Measurements from ENCODE around the gene SLC31A1.

SLC31A1 gene

GRCh38 chr9:113216406-113216805 lies 4.9 kb upstream of the SLC31A1 start:
- no peak for TF ChIP-seq PATZ1 (CRISPR knock-in tag; IDR thresholded peaks at IDR 0.05; ENCODE audit: borderline replicate concordance)
- TF ChIP-seq TSHZ2 (CRISPR knock-in tag; IDR thresholded peaks at IDR 0.05), result no peak
- ATAC-seq, result no peak

GRCh38 chr9:113219186-113219936 lies 2.0 kb upstream of the SLC31A1 start:
- ATAC-seq, result no peak
- no peak for TF ChIP-seq ZFP3 (CRISPR knock-in tag; IDR thresholded peaks at IDR 0.05)
- TF ChIP-seq CSRNP3 (CRISPR knock-in tag; IDR thresholded peaks at IDR 0.05), result no peak
- no peak for TF ChIP-seq SNAI2 (CRISPR knock-in tag; IDR thresholded peaks at IDR 0.05)
- no peak for TF ChIP-seq ISL1 (CRISPR knock-in tag; IDR thresholded peaks at IDR 0.05)
- no peak for TF ChIP-seq ESRRG (CRISPR knock-in tag; IDR thresholded peaks at IDR 0.05)
- no peak for TF ChIP-seq PPARA (CRISPR knock-in tag; IDR thresholded peaks at IDR 0.05; ENCODE audit: borderline replicate concordance)
- TF ChIP-seq ZNF8 (CRISPR knock-in tag; IDR thresholded peaks at IDR 0.05), result no peak
- no peak for TF ChIP-seq CSDC2 (CRISPR knock-in tag; IDR thresholded peaks at IDR 0.05)
- no peak for TF ChIP-seq OSR1 (CRISPR knock-in tag; IDR thresholded peaks at IDR 0.05)
- TF ChIP-seq TSHZ2 (CRISPR knock-in tag; IDR thresholded peaks at IDR 0.05), result no peak
- TF ChIP-seq TOX (CRISPR knock-in tag; IDR thresholded peaks at IDR 0.05; ENCODE audit: borderline replicate concordance), result no peak
- TF ChIP-seq ZNF70 (CRISPR knock-in tag; IDR thresholded peaks at IDR 0.05), result no peak
- TF ChIP-seq BACH2 (CRISPR knock-in tag; IDR thresholded peaks at IDR 0.05; ENCODE audit: borderline replicate concordance), result no peak

GRCh38 chr9:113219969-113220368 lies 1.4 kb upstream of the SLC31A1 start:
- ATAC-seq, result no peak
- TF ChIP-seq ZFP3 (CRISPR knock-in tag; IDR thresholded peaks at IDR 0.05), result no peak
- no peak for TF ChIP-seq TCF4 (CRISPR knock-in tag; IDR thresholded peaks at IDR 0.05; ENCODE audit: borderline replicate concordance)
- no peak for TF ChIP-seq ZNF70 (CRISPR knock-in tag; IDR thresholded peaks at IDR 0.05)
- TF ChIP-seq RARB (CRISPR knock-in tag; IDR thresholded peaks at IDR 0.05), result no peak
- TF ChIP-seq CSRNP3 (CRISPR knock-in tag; IDR thresholded peaks at IDR 0.05), result no peak
- TF ChIP-seq ISL1 (CRISPR knock-in tag; IDR thresholded peaks at IDR 0.05), result no peak
- no peak for TF ChIP-seq TSHZ2 (CRISPR knock-in tag; IDR thresholded peaks at IDR 0.05)
- TF ChIP-seq ZNF8 (CRISPR knock-in tag; IDR thresholded peaks at IDR 0.05), result no peak
- no peak for TF ChIP-seq ZC3H10 (CRISPR knock-in tag; IDR thresholded peaks at IDR 0.05)
- TF ChIP-seq ZFP30 (CRISPR knock-in tag; IDR thresholded peaks at IDR 0.05), result no peak
- no peak for TF ChIP-seq PATZ1 (CRISPR knock-in tag; IDR thresholded peaks at IDR 0.05; ENCODE audit: borderline replicate concordance)
- no peak for TF ChIP-seq ARNTL (CRISPR knock-in tag; IDR thresholded peaks at IDR 0.05; ENCODE audit: borderline replicate concordance, low read depth)
